Ammon's horn (tissue), 1 donor: Measurements from ENCODE around the gene GRN.
"Not testable (repeated sequence)": the region's sequence is repeated elsewhere in the genome, so short reads cannot be mapped to it uniquely, and the experiment has no call there.

Experiments
- DNase-seq: peaks from one replicate; pipeline ENCODE4 v3.0.0-alpha.2; 2016; ENCODE audit warnings: low spot score

GRN gene

DNA sequence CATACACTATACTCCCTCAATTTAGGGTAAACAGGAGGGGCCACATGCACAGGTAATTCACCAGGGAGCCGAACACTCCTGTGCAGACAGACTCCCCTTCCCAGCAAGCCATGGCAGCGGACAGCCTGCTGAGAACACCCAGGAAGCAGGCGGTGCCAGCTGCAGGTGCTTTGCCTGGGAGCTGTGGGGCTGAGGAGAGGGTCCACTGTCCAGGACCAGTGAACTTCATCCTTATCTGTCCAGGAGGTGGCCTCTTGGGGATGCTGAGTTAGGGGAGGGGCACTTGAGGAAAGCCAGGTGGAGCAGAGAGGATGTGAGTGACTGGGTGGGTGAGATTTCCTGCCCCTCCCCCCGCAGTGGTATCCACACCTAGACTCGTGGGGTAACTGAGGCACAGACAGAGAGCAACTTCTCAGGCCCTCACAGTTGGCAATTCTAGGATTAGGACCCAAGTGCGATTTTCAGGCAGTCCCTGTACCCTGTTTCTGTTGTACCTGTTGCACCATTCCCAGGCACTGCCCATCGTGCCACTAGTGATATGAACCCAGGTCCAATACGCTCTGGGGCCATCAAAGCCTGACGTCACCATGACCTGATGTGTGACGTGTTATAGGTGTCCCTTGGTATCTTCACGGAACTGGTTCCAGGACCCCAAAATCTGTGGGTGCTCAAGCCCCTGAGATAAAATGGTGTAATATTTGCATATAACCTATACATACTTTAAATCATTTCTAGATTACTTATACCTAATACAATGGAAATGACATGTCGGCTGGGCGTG, 1.2 kb downstream of the GRN start:
- no peak for DNase-seq

DNA sequence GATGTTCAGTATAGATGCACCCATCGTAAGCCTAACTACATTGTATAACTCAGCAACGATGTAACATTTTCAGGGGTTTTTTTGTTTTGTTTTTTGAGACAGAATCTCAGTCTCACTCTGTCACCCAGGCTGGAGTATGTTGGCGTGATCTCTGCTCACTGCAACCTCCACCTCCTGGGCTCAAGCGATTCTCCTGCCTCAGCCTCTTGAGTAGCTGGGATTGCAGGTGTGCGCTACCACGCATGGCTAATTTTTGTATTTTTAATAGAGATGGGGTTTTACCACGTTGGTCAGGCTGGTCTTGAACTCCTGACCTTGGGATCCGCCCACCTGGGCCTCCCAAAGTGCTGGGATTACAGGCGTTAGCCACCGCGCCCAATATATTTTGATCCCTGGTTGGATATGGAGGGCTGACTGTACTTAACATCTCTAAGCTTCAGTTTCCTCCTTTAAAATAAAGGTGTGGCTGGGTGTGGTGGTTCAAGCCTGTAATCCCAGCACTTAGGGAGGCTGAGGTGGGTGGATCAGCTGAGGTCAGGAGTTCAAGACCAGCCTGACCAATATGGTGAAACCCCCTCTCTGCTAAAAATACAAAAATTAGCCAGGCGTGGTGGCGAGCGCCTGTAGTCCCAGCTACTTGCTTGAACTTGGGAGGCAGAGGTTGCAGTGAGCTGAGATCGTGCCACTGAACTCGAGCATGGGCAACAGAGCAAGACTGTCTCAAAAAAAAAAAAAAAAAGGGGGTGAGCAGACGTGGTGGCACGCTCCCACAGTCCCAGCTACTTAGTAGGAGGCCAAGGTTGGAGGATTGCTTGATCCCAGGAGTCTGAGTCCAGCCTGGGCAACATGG, 2.3 kb downstream of the GRN start:
- DNase-seq, result not testable (repeated sequence)

DNA sequence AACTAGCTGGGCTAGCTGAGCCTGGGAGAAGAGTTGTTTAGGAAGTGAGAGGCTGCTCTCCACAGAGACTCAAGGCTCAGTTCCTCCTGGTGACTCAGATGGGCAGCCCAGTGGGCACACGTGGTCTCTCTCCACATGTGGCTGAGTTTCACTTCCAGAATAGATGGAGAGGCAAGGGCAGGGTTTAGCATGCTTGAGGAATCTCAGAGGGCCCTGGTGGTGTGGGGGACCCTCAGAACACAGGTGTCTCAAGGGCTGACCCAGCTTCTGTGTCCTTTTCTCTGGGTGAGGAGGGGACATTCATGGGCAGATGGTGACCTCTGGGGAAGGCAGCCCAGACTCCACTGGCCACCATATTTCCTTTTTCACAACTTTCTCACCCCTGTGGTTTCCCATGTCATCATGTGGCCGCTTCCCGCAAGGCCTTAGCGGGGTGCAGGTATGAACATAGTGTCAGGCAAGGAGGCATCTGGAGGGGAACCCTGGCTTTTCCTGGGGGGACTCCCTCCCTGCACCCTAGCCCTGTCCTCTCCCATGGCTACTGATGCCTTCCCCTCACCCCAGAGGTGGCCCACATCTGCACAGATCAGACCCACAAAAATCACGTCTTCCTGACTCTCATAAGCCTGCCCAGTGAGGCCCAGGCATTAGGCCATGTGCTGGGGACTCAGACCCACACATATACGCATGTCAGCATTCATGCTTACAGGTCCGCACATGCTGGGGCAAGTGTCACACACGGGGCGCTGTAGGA, 3.3 kb downstream of the GRN start:
- DNase-seq, result peak; percentile 83

DNA sequence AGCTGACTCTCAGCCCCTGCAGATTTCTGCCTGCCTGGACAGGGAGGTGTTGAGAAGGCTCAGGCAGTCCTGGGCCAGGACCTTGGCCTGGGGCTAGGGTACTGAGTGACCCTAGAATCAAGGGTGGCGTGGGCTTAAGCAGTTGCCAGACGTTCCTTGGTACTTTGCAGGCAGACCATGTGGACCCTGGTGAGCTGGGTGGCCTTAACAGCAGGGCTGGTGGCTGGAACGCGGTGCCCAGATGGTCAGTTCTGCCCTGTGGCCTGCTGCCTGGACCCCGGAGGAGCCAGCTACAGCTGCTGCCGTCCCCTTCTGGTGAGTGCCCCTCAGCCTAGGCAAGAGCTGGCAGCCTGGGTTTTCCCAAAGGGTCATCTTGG, 3.9 kb downstream of the GRN start:
- DNase-seq, result no peak

DNA sequence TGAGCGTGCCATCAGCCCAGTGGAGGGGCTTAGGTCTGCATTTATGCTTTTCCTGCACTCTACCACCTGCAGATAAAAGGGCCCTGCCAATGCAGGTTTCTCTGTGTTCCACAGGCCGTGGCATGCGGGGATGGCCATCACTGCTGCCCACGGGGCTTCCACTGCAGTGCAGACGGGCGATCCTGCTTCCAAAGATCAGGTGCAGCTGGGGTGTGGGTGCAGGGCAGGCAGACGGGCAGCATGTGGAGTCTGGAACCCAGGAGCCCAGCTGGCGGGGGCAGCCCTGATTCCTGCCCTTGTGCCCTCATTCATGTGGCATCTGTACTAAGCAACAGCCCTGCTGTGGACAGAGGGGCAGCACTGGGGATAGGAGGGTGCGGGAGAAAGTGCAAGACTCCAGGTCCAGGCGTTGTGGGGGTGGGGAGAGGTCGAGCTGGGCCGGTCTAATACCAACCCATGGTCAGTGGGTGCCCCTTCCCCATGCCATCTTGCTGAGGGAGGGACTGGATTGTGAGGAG, 4.5 kb downstream of the GRN start:
- no peak for DNase-seq

DNA sequence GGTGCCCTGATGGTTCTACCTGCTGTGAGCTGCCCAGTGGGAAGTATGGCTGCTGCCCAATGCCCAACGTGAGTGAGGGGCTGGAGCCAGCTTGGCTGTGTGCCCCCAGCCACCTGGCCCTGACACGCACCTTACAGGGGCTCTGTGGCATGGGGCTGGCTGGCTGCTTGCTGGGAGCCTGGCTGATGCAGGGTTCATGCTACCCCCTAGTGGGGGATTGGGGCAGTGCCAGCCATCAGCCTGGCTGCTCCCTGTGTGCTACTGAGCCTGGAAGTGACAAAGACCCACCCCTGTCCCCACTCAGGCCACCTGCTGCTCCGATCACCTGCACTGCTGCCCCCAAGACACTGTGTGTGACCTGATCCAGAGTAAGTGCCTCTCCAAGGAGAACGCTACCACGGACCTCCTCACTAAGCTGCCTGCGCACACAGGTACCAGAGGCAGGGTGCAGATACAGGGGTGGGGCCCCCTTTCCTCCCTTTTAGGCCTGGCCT, 5.7 kb downstream of the GRN start:
- peak; percentile 82 for DNase-seq

DNA sequence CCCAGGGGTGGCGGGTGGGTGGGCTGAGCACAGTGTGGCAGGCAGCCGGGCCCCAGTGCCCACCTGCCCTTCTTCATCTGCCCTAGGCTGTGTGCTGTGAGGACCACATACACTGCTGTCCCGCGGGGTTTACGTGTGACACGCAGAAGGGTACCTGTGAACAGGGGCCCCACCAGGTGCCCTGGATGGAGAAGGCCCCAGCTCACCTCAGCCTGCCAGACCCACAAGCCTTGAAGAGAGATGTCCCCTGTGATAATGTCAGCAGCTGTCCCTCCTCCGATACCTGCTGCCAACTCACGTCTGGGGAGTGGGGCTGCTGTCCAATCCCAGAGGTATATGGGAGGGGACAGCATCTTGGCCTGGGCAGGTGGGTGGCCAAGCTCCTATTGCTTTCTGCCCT, 6.4 kb downstream of the GRN start:
- DNase-seq, result no peak

DNA sequence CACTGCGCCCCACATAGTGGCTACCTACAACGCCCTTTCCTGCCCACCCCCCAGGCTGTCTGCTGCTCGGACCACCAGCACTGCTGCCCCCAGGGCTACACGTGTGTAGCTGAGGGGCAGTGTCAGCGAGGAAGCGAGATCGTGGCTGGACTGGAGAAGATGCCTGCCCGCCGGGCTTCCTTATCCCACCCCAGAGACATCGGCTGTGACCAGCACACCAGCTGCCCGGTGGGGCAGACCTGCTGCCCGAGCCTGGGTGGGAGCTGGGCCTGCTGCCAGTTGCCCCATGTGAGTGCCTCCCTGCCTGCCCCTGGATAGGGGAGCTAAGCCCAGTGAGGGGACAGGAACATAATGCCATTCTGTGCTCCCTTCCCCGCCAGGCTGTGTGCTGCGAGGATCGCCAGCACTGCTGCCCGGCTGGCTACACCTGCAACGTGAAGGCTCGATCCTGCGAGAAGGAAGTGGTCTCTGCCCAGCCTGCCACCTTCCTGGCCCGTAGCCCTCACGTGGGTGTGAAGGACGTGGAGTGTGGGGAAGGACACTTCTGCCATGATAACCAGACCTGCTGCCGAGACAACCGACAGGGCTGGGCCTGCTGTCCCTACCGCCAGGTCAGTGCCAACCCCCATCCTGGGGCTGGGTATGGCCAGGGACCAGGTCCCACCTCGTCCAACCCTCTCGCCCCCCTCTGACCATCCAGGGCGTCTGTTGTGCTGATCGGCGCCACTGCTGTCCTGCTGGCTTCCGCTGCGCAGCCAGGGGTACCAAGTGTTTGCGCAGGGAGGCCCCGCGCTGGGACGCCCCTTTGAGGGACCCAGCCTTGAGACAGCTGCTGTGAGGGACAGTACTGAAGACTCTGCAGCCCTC, 7.1 kb downstream of the GRN start:
- DNase-seq, result no peak

DNA sequence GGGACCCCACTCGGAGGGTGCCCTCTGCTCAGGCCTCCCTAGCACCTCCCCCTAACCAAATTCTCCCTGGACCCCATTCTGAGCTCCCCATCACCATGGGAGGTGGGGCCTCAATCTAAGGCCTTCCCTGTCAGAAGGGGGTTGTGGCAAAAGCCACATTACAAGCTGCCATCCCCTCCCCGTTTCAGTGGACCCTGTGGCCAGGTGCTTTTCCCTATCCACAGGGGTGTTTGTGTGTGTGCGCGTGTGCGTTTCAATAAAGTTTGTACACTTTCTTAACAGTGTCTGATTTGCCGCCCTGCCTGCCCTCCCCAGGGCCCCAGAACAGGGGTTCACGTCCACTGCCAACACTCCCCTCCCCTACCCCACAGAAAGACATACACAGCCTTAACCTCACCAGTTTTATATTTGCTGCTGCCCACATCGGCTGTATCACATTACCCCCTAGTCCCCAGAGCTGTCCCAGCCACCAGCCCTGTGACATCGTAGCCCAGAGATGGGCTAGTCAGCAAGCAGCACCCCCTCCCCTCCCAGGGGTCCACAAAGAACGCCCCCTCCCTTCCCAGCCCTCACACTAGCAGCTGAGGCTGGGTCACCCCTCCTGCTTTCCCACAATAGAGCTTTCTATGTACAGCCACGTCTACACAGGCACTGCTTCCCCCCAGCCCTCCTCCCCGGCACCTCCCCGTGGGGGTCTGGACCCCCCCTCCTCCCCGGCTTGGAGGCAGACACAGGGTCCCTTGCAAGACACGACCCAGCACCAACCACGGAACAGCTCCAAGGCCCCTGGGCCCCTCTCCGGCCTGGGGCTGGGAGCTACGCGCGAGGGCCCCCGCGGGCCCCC, 7.9 kb downstream of the GRN start:
- DNase-seq, result no peak

DNA sequence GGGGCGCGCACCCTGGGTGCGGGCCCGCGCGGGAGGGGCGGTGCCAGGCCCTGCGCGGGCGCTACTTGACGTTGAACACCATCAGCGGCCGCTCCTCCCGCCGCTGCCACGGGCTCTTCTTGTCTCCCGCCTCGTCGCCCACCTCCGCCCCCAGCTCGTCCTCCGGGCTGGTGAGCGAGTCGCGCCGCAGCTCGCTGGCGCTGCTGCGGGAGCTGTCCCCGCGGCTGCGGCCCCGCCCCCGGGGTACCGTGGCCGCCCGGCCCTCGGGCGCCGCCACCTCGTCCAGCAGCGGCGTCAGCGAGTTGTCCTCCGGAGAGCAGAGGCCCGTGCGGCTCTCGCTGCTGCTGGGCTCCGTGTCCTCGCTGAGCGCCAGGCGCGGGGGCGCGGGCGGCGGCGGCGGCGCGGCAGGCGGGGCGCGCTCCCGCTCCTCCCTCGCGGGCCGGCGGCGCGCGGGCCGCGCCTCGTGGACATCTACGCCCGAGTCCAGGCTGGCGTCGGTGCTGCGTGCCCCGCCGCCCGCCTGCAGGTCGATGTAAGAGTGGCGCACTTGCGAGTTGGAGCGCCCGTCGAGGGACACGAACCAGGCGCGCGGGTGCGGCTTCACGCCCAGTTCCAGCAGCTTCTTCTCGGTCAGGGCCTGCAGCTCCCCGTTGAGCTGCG, 8.7 kb downstream of the GRN start:
- no peak for DNase-seq

DNA sequence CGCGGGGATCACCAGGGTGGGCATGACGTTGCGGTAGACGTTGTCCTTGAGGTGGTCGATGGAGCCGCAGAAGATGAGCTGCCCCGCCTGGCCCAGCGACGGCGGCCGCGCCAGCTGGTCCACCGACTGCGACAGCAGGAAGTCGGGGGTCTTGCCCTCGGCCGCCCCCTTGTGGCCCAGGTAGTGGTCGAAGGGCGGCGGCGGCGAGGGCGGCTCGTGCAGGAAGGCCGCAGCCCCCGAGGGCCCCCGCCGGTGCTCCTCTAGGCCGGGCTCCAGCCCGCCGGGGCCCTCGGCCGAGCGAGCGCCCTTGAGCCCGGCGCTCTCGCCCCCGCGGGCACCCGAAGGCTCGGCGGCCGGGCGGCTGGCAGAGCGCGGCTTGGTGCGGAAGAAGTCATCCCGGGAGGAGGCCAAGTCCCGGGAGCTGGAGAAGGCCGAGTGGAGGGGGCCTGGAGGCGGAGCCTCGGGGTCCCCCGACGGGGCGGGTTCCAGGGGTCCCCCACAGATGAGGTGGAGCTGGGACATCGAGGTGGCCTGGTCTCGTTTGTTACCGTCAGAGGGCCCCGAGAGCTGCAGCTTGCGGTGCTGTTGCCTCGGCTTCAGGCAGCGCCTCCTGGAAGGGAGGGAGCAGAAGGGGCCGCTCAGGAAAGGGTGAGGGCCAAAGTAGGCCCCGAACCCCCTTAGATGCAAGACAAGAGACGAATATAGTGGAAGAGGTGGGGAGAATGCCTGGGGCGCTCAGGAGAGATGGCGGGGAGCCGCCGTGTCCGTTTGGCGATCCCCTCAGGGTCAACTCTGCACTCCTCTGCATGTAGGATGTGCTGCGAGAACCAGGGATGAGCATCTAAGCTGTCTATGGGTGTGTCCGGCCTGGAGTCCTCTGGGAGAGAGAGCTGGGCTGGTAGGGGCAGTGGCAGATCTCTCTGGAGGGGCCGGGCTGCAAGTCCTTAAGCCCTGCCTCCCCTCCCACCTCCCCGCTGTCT, 9.8 kb downstream of the GRN start:
- DNase-seq, result no peak

DNA sequence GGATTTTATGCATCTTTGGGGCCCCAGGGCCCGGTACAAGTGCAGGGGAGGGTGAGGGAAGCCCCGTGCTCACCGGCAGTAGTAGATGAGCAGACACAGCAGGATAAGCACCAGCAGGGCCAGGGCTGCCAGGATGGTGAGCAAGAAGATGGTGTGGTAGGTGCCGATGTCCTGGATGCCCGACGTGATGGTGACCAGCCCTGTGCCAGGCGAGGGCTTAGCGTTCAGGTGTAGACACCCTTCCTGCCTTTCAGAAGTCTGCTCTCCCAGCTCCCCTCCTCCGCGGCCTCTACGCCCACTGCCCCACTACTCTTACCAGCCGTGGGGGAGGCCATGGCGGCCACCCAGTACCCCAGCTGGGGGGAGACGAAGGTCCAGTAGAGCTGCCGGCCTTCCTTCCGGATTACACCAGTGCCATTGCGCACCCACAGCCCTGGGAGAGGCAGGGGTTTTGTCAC, 10.6 kb downstream of the GRN start:
- no peak for DNase-seq

DNA sequence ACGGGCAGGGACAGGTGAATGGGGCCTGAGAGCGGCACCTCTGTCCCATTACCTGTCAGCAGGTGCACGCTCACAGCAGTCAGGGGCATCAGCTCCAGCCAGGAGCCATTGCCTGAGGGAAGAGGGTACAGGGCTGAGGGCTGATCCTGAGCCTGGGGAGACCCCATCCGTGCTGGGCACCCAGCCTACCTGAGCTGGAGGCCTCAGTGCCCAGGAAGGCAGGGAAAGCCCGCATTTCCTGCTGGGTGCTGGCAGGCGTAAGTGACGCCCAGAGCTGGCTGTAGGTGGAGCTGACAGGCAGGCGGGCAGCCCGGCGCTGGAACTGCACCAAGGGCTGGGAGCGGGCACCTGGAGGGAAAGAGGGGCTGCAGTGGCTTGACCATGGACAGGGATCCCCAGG, 11.1 kb downstream of the GRN start:
- no peak for DNase-seq

DNA sequence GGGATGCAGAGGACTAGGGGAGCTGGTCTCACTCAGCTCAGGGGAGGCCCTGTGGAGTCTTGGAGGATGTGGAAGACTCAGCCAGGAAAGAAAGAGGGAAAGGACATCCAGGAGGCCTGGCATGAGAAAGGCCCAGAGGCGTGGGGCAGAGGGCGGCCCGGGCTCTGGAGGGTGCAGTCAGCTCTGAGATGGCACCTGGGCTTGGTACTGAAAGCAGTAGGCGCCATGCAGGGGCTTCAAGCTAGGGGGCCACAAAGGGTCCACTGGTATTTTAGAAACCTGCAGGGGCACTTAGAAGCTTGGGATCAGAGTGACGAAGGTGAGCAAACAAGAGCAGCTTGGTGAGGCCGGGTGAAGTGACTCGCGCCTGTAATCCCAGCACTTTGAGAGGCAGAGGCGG, 13.0 kb downstream of the GRN start:
- DNase-seq, result no peak

DNA sequence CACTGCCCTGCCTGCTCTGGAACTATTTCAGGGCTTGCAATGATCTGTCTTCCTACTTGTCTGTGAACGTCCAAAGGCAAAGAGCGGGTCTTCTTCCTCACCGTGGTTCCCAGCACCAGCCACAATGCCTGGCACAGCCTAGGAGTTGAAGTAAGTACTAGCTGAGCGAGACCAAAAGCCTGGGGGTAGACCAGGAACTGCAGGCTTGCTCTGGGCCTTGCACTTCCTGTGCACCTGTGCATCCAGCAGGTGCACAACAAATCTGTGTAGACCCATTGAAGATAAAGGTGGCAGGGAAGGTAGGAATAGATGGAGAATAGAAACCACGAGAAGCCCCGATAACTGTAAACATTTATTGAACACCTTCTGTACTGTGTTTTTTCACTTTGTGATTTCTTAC, 13.9 kb downstream of the GRN start:
- no peak for DNase-seq

DNA sequence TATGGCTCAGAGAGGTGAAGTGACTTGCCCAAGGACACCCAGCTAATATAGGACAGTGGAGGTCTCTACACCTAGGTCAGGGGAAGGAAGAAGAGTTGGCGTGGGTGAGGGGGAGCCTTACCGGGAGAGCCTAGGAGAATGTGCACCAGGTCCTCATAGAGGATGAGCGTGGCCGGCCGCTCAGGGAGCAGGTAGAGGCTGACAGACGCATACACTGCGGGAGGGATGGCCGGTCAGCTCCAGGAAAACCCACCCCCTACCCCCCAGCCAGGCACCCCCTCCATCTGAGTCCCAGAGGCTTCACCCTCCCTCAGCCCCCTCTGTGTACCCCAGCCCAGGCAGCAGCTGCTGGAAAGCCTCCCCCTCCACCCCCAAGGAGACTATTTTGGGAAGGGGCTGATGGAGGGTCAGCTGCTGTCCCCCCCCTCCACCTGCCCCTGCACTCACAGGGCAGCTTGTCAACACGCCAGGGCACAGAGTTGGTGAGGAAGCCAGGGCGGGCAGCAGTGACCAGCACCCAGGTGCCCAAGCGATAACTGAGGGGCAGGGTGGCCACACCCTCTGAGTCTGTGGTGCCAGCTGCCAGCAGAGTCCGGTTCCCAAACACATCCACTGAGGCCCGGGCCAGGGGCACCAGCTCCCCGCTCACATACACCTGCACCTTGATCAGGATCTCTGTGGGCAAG, 14.5 kb downstream of the GRN start:
- DNase-seq, result no peak

DNA sequence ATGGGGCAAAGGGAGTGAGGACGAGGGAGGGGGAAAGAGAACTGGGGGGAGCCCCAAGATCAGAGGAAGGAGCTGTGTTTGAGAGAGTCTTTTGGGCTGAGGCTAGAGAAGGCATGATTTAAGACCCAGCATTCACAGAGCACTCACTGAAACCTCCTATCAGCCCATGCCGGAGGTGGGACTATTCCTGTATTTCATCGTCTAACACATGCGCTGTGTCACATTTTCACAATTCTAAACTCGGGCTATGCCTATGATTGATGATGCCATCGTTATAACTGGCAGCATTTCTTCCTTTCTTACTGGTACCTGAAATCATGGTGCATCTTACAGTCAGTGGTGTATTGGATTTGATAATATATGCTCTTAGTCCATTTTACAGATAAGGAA, 15.0 kb downstream of the GRN start:
- DNase-seq, result peak; percentile 40

DNA sequence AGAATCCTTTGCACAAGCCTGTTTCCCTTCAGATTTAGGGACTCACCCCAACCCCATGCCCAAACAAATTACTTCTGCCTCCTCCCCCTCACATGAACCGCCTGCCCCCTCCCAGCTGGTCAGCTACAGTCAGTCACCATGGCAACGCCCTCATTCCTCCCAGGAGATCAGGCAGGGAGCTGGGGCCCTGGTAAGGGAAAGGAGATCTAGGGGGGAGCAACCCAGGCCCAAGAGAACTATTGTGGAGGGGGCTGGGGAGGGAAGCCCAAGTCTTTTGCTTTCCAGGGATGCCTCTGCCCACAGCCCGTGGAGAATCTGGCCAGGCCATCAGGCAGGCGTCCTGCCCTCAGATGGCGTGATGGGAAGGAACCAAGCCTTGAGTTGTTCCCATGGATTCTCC, 15.7 kb downstream of the GRN start:
- DNase-seq, result no peak
